Liver (tissue), 9 donors: ENCODE measurements around the gene SNX32. TPM values are rescaled to one million over a fixed set of nuclear protein-coding genes. Genes with fewer than 3 reads are reported as not detected.

Experiments
- DNase-seq: peaks from one replicate; pipeline ENCODE4 v3.0.0-alpha.2; 2017; ENCODE audit warnings: low spot score
- H3K27ac ChIP-seq, 2 donors: one replicate each; pipeline ENCODE4 v1.7.0; 2013; ENCODE audit warnings: inconsistent platforms in 2 of 2, low read length in 2 of 2, control low read depth in 1 of 2, low read depth in 1 of 2, mild to moderate bottlenecking in 1 of 2
- H3K27me3 ChIP-seq, 4 donors: one replicate each; pipeline versions ENCODE4 v1.6.1 to v1.7.0; 2013; ENCODE audit warnings: low read length in 3 of 4, inconsistent platforms in 1 of 4, mild to moderate bottlenecking in 1 of 4, moderate library complexity in 1 of 4; ENCODE audit not compliant: control insufficient read depth in 4 of 4, insufficient read depth in 4 of 4
- H3K36me3 ChIP-seq, 4 donors: one replicate each; pipeline versions ENCODE4 v1.6.1 to v1.7.0; 2013; ENCODE audit warnings: low read length in 3 of 4, mild to moderate bottlenecking in 3 of 4, low read depth in 1 of 4, moderate library complexity in 1 of 4; ENCODE audit not compliant: control insufficient read depth in 4 of 4, insufficient read depth in 3 of 4
- H3K4me1 ChIP-seq, 4 donors: one replicate each; pipeline versions ENCODE4 v1.6.1 to v1.7.0; 2013; ENCODE audit warnings: low read length in 3 of 4, mild to moderate bottlenecking in 3 of 4, moderate library complexity in 1 of 4; ENCODE audit not compliant: control insufficient read depth in 4 of 4, insufficient read depth in 4 of 4
- H3K4me3 ChIP-seq, 3 donors: one replicate each; pipeline versions ENCODE4 v1.6.1 to v1.7.0; 2013; ENCODE audit warnings: low read length in 3 of 3, control low read depth in 1 of 3, low read depth in 1 of 3, mild to moderate bottlenecking in 1 of 3
- H3K9ac ChIP-seq, 2 donors: one replicate each; pipeline ENCODE4 v1.7.0; 2013; ENCODE audit warnings: low read length in 2 of 2, mild to moderate bottlenecking in 2 of 2, moderate library complexity in 2 of 2, control low read depth in 1 of 2, low read depth in 1 of 2
- H3K9me3 ChIP-seq, 4 donors: one replicate each; pipeline versions ENCODE4 v1.6.1 to v1.7.0; 2013; ENCODE audit warnings: low read length in 3 of 4; ENCODE audit not compliant: control insufficient read depth in 4 of 4
- EGR1 ChIP-seq, 2 donors: IDR thresholded peaks; 2 replicates each; pipeline ENCODE4 v1.6.1; 2016 to 2018; ENCODE audit warnings: antibody characterized with exemption in 2 of 2, low read depth in 2 of 2
- FOXA1 ChIP-seq: IDR thresholded peaks from 2 replicates; pipeline ENCODE4 v1.6.1; 2016; ENCODE audit warnings: antibody characterized with exemption
- GABPA ChIP-seq, 2 donors: IDR thresholded peaks in 1 of 2; conservative IDR thresholded peaks in 1 of 2; 2 replicates each; pipeline ENCODE4 v1.6.1; 2016; ENCODE audit warnings: antibody characterized with exemption in 2 of 2, mild to moderate bottlenecking in 1 of 2, moderate library complexity in 1 of 2
- HNF4A ChIP-seq, 2 donors: conservative IDR thresholded peaks; 2 replicates each; pipeline ENCODE4 v1.6.1; 2016; ENCODE audit warnings: antibody characterized with exemption in 2 of 2, mild to moderate bottlenecking in 2 of 2
- HNF4G ChIP-seq: IDR thresholded peaks from 2 replicates; pipeline ENCODE4 v1.6.1; 2016; ENCODE audit warnings: antibody characterized with exemption
- JUND ChIP-seq, 2 donors: IDR thresholded peaks; 2 replicates each; pipeline ENCODE4 v1.6.1; 2016; ENCODE audit warnings: antibody characterized with exemption in 2 of 2
- NR2F2 ChIP-seq: IDR thresholded peaks from 2 replicates; pipeline ENCODE4 v1.6.1; 2016; ENCODE audit warnings: antibody characterized with exemption
- RAD21 ChIP-seq, 2 donors: IDR thresholded peaks; 2 replicates each; pipeline ENCODE4 v1.6.1; 2016; ENCODE audit warnings: antibody characterized with exemption in 2 of 2, mild to moderate bottlenecking in 2 of 2
- RXRA ChIP-seq, 2 donors: IDR thresholded peaks; 2 replicates each; pipeline ENCODE4 v1.6.1; 2017 to 2018; ENCODE audit warnings: antibody characterized with exemption in 2 of 2, mild to moderate bottlenecking in 1 of 2
- TAF1 ChIP-seq: conservative IDR thresholded peaks from 2 replicates; pipeline ENCODE4 v1.6.1; 2016; ENCODE audit warnings: antibody characterized with exemption, mild to moderate bottlenecking
- YY1 ChIP-seq: IDR thresholded peaks from 2 replicates; pipeline ENCODE4 v1.6.1; 2016; ENCODE audit warnings: antibody characterized with exemption, mild to moderate bottlenecking
- WGBS: extraction: QIAGEN DNeasy Blood & Tissue Kit; methylation state at CpG from one replicate; pipeline ENCODE4 v1.1.7; 2013; 5-methylcytosine and 5-hydroxymethylcytosine counted together
- polyA plus RNA-seq, 2 donors: library from polyadenylated mRNA; stranded (reverse) in 1 of 2; unstranded in 1 of 2; fragments of 200-250 nt in 1 of 2; fragments of >200 nt in 1 of 2; fragmentation: Nextera tagmentation in 1 of 2; extraction: Ambion mirVana in 1 of 2; gene quantifications; one replicate each; pipeline versions ENCODE4 v1.2.1 to v1.2.3, GENCODE V29; 2013 to 2015
- total RNA-seq, 2 donors: library from RNA; depleted of rRNA; stranded (reverse); fragments of >200 nt; gene quantifications; one replicate each; pipeline ENCODE4 v1.2.3, GENCODE V29; 2014
- TF ChIP-seq, protein P1 (sequence below): IDR thresholded peaks from 2 replicates; pipeline ENCODE4 v1.6.1; 2016; ENCODE audit warnings: antibody characterized with exemption
- TF ChIP-seq, protein P2 (sequence below): IDR thresholded peaks from 2 replicates; pipeline ENCODE4 v1.6.1; 2016; ENCODE audit warnings: antibody characterized with exemption, mild to moderate bottlenecking
- TF ChIP-seq, protein P3 (sequence below): IDR thresholded peaks from 2 replicates; pipeline ENCODE4 v1.6.1; 2016; ENCODE audit warnings: antibody characterized with exemption
- TF ChIP-seq, protein P4 (sequence below): fragments of 150-350 bp; IDR thresholded peaks from 2 replicates; pipeline ENCODE4 v1.5.1; 2017; ENCODE audit warnings: improper control_type of control experiment, low read depth, low read length; ENCODE audit not compliant: missing input control
- donor health status: healthy.
- donor health status: healthy.
- donor health status: healthy.
- donor health status: healthy.
- donor health status: healthy.

SNX32 gene
- total and polyA plus RNA-seq, 4 donors: under 0.01 to 0.38 (median 0.06) TPM

DNA sequence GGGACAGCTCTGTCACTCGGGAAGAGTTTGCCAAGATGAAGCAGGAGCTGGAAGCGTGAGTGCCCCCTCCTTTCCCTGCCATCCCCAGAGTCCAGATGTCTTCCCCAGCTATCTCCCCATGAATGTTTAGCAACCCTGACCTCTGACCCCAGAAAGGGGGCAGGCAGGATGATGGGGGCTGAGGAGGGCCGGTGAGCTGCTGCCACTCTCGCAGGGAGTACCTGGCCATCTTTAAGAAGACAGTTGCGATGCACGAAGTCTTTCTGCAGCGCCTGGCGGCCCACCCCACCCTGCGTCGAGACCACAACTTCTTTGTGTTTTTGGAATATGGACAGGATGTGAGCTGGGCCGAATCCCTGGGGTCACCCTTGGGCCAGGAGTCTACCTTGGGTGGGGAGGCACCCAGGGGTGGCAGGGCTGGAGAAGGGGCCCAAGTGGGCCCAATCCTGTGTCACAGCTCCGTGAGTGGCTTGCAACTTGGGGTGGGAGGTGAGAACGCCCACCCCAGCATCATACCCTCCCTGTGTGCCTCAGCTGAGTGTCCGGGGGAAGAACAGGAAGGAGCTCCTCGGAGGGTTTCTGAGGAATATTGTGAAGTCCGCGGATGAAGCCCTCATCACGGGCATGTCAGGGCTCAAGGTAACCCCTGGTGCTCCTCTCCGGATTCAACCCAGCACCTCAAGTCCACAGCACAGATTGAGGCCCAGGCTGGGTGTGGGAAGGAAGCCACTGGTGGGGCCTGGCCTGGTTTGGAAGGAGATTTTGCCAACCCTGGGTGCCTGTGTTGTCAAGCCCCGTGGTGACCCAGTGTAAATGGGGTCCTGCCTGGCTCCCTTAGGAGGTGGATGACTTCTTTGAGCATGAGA is 16.7 kb downstream of the SNX32 start:
- DNase-seq: no peak
- Histone ChIP-seq H3K27me3 (no peaks in the 10 kb centered on the region), H3K36me3 (peaks cover 13 to 31% (median 16%) of the 10 kb centered on the region in 4 donors), H3K4me3 (no peak overlapping the region), H3K27ac (no peak overlapping the region), H3K9ac (no peak overlapping the region), H3K4me1 (peaks cover 0 to 4% (median under 1%) of the 10 kb centered on the region in 4 donors), H3K9me3 (peaks cover 0 to 7% (median 2%) of the 10 kb centered on the region in 4 donors)
- TF ChIP-seq GABPA (IDR thresholded peaks at IDR 0.05 in 1 of 2, conservative IDR thresholded peaks at IDR 0.05 in 1 of 2): no peak
- TF ChIP-seq EGR1 (IDR thresholded peaks at IDR 0.05; ENCODE audit: low read depth in 2 of 2): no peak
- TF ChIP-seq, protein P1, sequence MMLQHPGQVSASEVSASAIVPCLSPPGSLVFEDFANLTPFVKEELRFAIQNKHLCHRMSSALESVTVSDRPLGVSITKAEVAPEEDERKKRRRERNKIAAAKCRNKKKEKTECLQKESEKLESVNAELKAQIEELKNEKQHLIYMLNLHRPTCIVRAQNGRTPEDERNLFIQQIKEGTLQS: no peak
- no peak for TF ChIP-seq TAF1
- TF ChIP-seq, protein P2, sequence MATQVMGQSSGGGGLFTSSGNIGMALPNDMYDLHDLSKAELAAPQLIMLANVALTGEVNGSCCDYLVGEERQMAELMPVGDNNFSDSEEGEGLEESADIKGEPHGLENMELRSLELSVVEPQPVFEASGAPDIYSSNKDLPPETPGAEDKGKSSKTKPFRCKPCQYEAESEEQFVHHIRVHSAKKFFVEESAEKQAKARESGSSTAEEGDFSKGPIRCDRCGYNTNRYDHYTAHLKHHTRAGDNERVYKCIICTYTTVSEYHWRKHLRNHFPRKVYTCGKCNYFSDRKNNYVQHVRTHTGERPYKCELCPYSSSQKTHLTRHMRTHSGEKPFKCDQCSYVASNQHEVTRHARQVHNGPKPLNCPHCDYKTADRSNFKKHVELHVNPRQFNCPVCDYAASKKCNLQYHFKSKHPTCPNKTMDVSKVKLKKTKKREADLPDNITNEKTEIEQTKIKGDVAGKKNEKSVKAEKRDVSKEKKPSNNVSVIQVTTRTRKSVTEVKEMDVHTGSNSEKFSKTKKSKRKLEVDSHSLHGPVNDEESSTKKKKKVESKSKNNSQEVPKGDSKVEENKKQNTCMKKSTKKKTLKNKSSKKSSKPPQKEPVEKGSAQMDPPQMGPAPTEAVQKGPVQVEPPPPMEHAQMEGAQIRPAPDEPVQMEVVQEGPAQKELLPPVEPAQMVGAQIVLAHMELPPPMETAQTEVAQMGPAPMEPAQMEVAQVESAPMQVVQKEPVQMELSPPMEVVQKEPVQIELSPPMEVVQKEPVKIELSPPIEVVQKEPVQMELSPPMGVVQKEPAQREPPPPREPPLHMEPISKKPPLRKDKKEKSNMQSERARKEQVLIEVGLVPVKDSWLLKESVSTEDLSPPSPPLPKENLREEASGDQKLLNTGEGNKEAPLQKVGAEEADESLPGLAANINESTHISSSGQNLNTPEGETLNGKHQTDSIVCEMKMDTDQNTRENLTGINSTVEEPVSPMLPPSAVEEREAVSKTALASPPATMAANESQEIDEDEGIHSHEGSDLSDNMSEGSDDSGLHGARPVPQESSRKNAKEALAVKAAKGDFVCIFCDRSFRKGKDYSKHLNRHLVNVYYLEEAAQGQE: no peak
- TF ChIP-seq, protein P3, sequence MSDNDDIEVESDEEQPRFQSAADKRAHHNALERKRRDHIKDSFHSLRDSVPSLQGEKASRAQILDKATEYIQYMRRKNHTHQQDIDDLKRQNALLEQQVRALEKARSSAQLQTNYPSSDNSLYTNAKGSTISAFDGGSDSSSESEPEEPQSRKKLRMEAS: no peak
- TF ChIP-seq RXRA (IDR thresholded peaks at IDR 0.05): no peak
- WGBS: 81% methylated on average over 20 of the region's 20 CpGs

DNA sequence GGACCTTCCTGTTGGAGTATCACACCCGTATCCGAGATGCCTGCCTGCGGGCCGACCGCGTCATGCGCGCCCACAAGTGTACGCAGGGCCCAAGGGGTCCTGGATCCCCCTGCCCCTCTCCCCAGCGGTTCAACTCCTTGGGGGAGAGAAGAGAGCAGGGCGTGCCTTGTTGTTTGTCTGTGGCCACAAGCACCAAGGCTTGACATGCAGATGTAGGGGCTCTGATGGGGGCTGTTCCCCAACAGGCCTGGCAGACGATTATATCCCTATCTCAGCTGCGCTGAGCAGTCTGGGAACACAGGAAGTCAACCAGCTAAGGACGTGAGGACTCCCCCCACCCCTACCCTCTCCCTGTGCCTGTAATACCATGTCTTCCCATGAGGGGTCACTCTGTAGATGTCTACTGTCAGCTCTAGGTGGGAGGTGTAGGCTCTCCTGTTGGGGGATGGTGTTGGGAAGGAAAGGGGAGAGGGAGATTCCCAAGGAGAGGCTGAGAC is 17.4 kb downstream of the SNX32 start:
- Histone ChIP-seq H3K4me3 (no peak overlapping the region), H3K27me3 (no peaks in the 10 kb centered on the region), H3K9me3 (peaks cover 0 to 7% (median 2%) of the 10 kb centered on the region in 4 donors), H3K4me1 (peaks cover 0 to 11% (median 4%) of the 10 kb centered on the region in 4 donors), H3K27ac (no peak overlapping the region), H3K36me3 (peaks cover 13 to 38% (median 20%) of the 10 kb centered on the region in 4 donors), H3K9ac (no peak overlapping the region)
- no peak for DNase-seq
- 93% methylated on average over 14 of the region's 14 CpGs for WGBS
- TF ChIP-seq JUND (IDR thresholded peaks at IDR 0.05) (no peak), TAF1 (no peak), NR2F2 (no peak), HNF4A (conservative IDR thresholded peaks at IDR 0.05) (no peak), HNF4G (no peak), YY1 (no peak), RAD21 (IDR thresholded peaks at IDR 0.05) (no peak), FOXA1 (no peak)
- TF ChIP-seq, protein P1: no peak
- TF ChIP-seq, protein P4, sequence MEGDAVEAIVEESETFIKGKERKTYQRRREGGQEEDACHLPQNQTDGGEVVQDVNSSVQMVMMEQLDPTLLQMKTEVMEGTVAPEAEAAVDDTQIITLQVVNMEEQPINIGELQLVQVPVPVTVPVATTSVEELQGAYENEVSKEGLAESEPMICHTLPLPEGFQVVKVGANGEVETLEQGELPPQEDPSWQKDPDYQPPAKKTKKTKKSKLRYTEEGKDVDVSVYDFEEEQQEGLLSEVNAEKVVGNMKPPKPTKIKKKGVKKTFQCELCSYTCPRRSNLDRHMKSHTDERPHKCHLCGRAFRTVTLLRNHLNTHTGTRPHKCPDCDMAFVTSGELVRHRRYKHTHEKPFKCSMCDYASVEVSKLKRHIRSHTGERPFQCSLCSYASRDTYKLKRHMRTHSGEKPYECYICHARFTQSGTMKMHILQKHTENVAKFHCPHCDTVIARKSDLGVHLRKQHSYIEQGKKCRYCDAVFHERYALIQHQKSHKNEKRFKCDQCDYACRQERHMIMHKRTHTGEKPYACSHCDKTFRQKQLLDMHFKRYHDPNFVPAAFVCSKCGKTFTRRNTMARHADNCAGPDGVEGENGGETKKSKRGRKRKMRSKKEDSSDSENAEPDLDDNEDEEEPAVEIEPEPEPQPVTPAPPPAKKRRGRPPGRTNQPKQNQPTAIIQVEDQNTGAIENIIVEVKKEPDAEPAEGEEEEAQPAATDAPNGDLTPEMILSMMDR: no peak
- TF ChIP-seq, protein P2: no peak
- TF ChIP-seq, protein P3: no peak
